Liver (tissue), 9 donors: ENCODE measurements around the gene SLC12A8. TPM values are rescaled to one million over a fixed set of nuclear protein-coding genes. Genes with fewer than 3 reads are reported as not detected.

Source experiments
- DNase-seq: peaks from one replicate; pipeline ENCODE4 v3.0.0-alpha.2; 2017; ENCODE audit warnings: low spot score
- H3K27ac ChIP-seq, 2 donors: one replicate each; pipeline ENCODE4 v1.7.0; 2013; ENCODE audit warnings: inconsistent platforms in 2 of 2, low read length in 2 of 2, control low read depth in 1 of 2, low read depth in 1 of 2, mild to moderate bottlenecking in 1 of 2
- H3K27me3 ChIP-seq, 4 donors: one replicate each; pipeline versions ENCODE4 v1.6.1 to v1.7.0; 2013; ENCODE audit warnings: low read length in 3 of 4, inconsistent platforms in 1 of 4, mild to moderate bottlenecking in 1 of 4, moderate library complexity in 1 of 4; ENCODE audit not compliant: control insufficient read depth in 4 of 4, insufficient read depth in 4 of 4
- H3K36me3 ChIP-seq, 4 donors: one replicate each; pipeline versions ENCODE4 v1.6.1 to v1.7.0; 2013; ENCODE audit warnings: low read length in 3 of 4, mild to moderate bottlenecking in 3 of 4, low read depth in 1 of 4, moderate library complexity in 1 of 4; ENCODE audit not compliant: control insufficient read depth in 4 of 4, insufficient read depth in 3 of 4
- H3K4me1 ChIP-seq, 4 donors: one replicate each; pipeline versions ENCODE4 v1.6.1 to v1.7.0; 2013; ENCODE audit warnings: low read length in 3 of 4, mild to moderate bottlenecking in 3 of 4, moderate library complexity in 1 of 4; ENCODE audit not compliant: control insufficient read depth in 4 of 4, insufficient read depth in 4 of 4
- H3K4me3 ChIP-seq, 3 donors: one replicate each; pipeline versions ENCODE4 v1.6.1 to v1.7.0; 2013; ENCODE audit warnings: low read length in 3 of 3, control low read depth in 1 of 3, low read depth in 1 of 3, mild to moderate bottlenecking in 1 of 3
- H3K9ac ChIP-seq, 2 donors: one replicate each; pipeline ENCODE4 v1.7.0; 2013; ENCODE audit warnings: low read length in 2 of 2, mild to moderate bottlenecking in 2 of 2, moderate library complexity in 2 of 2, control low read depth in 1 of 2, low read depth in 1 of 2
- H3K9me3 ChIP-seq, 4 donors: one replicate each; pipeline versions ENCODE4 v1.6.1 to v1.7.0; 2013; ENCODE audit warnings: low read length in 3 of 4; ENCODE audit not compliant: control insufficient read depth in 4 of 4
- ATF3 ChIP-seq: IDR thresholded peaks from 2 replicates; pipeline ENCODE4 v1.6.1; 2016; ENCODE audit warnings: antibody characterized with exemption
- CTCF ChIP-seq: fragments of 150-350 bp; IDR thresholded peaks from 2 replicates; pipeline ENCODE4 v1.5.1; 2017; ENCODE audit warnings: improper control_type of control experiment, low read depth, low read length; ENCODE audit not compliant: missing input control
- EGR1 ChIP-seq, 2 donors: IDR thresholded peaks; 2 replicates each; pipeline ENCODE4 v1.6.1; 2016 to 2018; ENCODE audit warnings: antibody characterized with exemption in 2 of 2, low read depth in 2 of 2
- FOXA1 ChIP-seq: IDR thresholded peaks from 2 replicates; pipeline ENCODE4 v1.6.1; 2016; ENCODE audit warnings: antibody characterized with exemption
- FOXA2 ChIP-seq: IDR thresholded peaks from 2 replicates; pipeline ENCODE4 v1.6.1; 2016; ENCODE audit warnings: antibody characterized with exemption
- GABPA ChIP-seq, 2 donors: IDR thresholded peaks in 1 of 2; conservative IDR thresholded peaks in 1 of 2; 2 replicates each; pipeline ENCODE4 v1.6.1; 2016; ENCODE audit warnings: antibody characterized with exemption in 2 of 2, mild to moderate bottlenecking in 1 of 2, moderate library complexity in 1 of 2
- HNF4A ChIP-seq, 2 donors: conservative IDR thresholded peaks; 2 replicates each; pipeline ENCODE4 v1.6.1; 2016; ENCODE audit warnings: antibody characterized with exemption in 2 of 2, mild to moderate bottlenecking in 2 of 2
- HNF4G ChIP-seq: IDR thresholded peaks from 2 replicates; pipeline ENCODE4 v1.6.1; 2016; ENCODE audit warnings: antibody characterized with exemption
- JUND ChIP-seq, 2 donors: IDR thresholded peaks; 2 replicates each; pipeline ENCODE4 v1.6.1; 2016; ENCODE audit warnings: antibody characterized with exemption in 2 of 2
- NR2F2 ChIP-seq: IDR thresholded peaks from 2 replicates; pipeline ENCODE4 v1.6.1; 2016; ENCODE audit warnings: antibody characterized with exemption
- RAD21 ChIP-seq, 2 donors: IDR thresholded peaks; 2 replicates each; pipeline ENCODE4 v1.6.1; 2016; ENCODE audit warnings: antibody characterized with exemption in 2 of 2, mild to moderate bottlenecking in 2 of 2
- REST ChIP-seq: IDR thresholded peaks from 2 replicates; pipeline ENCODE4 v1.6.1; 2016; ENCODE audit warnings: antibody characterized with exemption, mild to moderate bottlenecking
- RXRA ChIP-seq, 2 donors: IDR thresholded peaks; 2 replicates each; pipeline ENCODE4 v1.6.1; 2017 to 2018; ENCODE audit warnings: antibody characterized with exemption in 2 of 2, mild to moderate bottlenecking in 1 of 2
- SP1 ChIP-seq: IDR thresholded peaks from 2 replicates; pipeline ENCODE4 v1.6.1; 2018; ENCODE audit warnings: antibody characterized with exemption, mild to moderate bottlenecking
- WGBS: extraction: QIAGEN DNeasy Blood & Tissue Kit; methylation state at CpG from one replicate; pipeline ENCODE4 v1.1.7; 2013; 5-methylcytosine and 5-hydroxymethylcytosine counted together
- polyA plus RNA-seq, 2 donors: library from polyadenylated mRNA; stranded (reverse) in 1 of 2; unstranded in 1 of 2; fragments of 200-250 nt in 1 of 2; fragments of >200 nt in 1 of 2; fragmentation: Nextera tagmentation in 1 of 2; extraction: Ambion mirVana in 1 of 2; gene quantifications; one replicate each; pipeline versions ENCODE4 v1.2.1 to v1.2.3, GENCODE V29; 2013 to 2015
- total RNA-seq, 2 donors: library from RNA; depleted of rRNA; stranded (reverse); fragments of >200 nt; gene quantifications; one replicate each; pipeline ENCODE4 v1.2.3, GENCODE V29; 2014
- donor health status: healthy.
- donor health status: healthy.
- donor health status: healthy.
- donor health status: healthy.
- donor health status: healthy.

Gene SLC12A8
- total and polyA plus RNA-seq, 4 donors: 2.7 to 20.3 (median 5.5) TPM

DNA sequence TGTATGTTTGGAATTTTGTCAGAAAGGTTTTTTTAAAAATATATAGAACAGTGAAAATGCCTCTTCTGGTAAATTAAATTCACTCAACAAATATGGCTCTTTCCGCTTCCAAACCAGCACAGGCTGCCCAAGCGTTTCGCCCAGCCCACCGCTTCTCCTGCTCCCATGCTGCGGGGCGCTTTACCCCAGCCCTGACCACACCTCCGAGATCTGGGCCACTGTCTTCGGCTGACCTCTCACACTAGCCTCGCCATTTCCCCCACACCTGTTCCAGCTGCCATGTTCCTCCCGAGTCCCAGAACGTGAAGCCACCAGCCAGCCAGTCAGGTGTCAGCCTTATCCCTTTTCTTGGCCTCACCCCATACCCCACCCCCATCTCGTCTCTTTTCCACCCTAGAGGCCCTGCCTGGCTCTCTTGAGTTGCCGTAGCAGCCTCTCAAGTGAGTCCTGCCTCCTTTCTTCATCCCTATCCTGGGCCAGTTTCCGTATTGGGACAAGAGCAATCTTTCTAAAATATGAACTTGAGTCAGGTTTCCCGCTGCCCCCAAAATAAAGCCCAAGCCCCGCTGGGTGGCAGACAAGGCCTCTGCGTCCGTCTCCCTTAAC is 46.5 kb downstream of the SLC12A8 start:
- TF ChIP-seq RXRA (IDR thresholded peaks at IDR 0.05) (no peak), REST (no peak), EGR1 (IDR thresholded peaks at IDR 0.05; ENCODE audit: low read depth in 2 of 2) (no peak), NR2F2 (no peak), ATF3 (no peak), HNF4A (conservative IDR thresholded peaks at IDR 0.05) (no peak), SP1 (no peak), RAD21 (IDR thresholded peaks at IDR 0.05) (no peak), GABPA (IDR thresholded peaks at IDR 0.05 in 1 of 2, conservative IDR thresholded peaks at IDR 0.05 in 1 of 2) (no peak), CTCF (no peak), FOXA2 (no peak), JUND (IDR thresholded peaks at IDR 0.05) (no peak), HNF4G (no peak), FOXA1 (no peak)
- no peak overlapping the region for H3K4me3 ChIP-seq
- H3K36me3 ChIP-seq: no peaks in the 10 kb centered on the region
- H3K9me3 ChIP-seq: no peaks in the 10 kb centered on the region
- H3K4me1 ChIP-seq: no peaks in the 10 kb centered on the region
- no peak overlapping the region for H3K9ac ChIP-seq
- no peak for DNase-seq
- H3K27ac ChIP-seq: no peak overlapping the region
- no peaks in the 10 kb centered on the region for H3K27me3 ChIP-seq
- WGBS: 97% methylated on average over 18 of the region's 18 CpGs

DNA sequence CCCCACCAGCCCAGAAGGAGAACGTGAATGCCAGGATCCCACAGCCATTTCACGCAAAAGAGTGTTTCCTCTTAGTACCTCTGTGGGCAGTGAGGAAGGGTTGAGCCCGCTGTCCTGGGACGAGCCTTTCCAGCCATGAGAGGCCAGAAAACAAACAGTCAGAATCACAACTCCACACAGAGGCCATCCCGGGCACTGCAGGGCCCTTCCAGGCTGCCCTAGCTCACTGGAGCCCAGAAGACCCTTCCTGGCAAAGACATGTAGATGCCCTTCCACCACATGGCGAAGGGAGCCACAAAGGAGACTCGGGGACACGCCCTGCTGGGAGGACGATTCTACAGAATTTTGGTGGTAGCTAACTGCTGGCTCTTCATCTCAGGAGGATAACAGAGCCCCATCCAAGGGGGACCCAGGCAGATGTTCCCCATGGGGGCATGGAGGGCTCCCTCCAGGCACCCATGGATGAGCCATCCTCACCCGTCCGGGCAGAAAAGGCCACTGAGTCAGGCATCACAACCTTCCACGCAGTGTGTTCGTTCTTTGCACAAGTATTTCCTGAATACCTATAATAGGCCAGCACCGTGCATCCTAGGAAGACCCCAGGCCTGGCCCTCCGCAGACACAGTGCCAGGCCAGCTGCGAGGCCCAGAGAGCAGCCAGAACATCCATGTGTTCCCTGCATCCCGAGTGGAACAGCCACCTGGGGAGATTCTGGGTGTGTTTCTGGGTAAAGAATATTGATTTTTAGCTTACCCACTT is 47.2 kb downstream of the SLC12A8 start:
- H3K9ac ChIP-seq: no peak overlapping the region
- no peaks in the 10 kb centered on the region for H3K4me1 ChIP-seq
- no peaks in the 10 kb centered on the region for H3K36me3 ChIP-seq
- no peak overlapping the region for H3K27ac ChIP-seq
- no peaks in the 10 kb centered on the region for H3K9me3 ChIP-seq
- H3K4me3 ChIP-seq: no peak overlapping the region
- WGBS: 83% methylated on average over 17 of the region's 17 CpGs
- no peak for DNase-seq
- TF ChIP-seq RAD21 (IDR thresholded peaks at IDR 0.05) (peak; percentile 62 to 78), CTCF (peak; percentile 47), SP1 (no peak)
- H3K27me3 ChIP-seq: no peaks in the 10 kb centered on the region
